Measurements from ENCODE around the gene HENMT1.
"Not testable (repeated sequence)": the region's sequence is repeated elsewhere in the genome, so short reads cannot be mapped to it uniquely, and the experiment has no call there.

HENMT1 gene

GRCh38 chr1:108661030-108661609 is at the start of gene HENMT1:
Gene HENMT1, minus strand, starts transcription at chr1:108661093. Its CDS starts 1,209 bp downstream, at chr1:108659884.
- peak; percentile 78 for DNase-seq

- DNase-seq: peak; percentile 46
These were observed 48.1 kb upstream of the HENMT1 start for GRCh38 chr1:108708691-108709660.

- DNase-seq: no peak
These were observed 45.8 kb upstream of the HENMT1 start for GRCh38 chr1:108706643-108707042.

- DNase-seq: no peak
These were observed 43.6 kb upstream of the HENMT1 start for GRCh38 chr1:108704496-108704895.

- peak; percentile 5 for DNase-seq
These were observed 43.0 kb upstream of the HENMT1 start for GRCh38 chr1:108703939-108704338.

GRCh38 chr1:108702109-108702508 is 41.2 kb upstream of the HENMT1 start:
- not testable (repeated sequence) for DNase-seq

- no peak for DNase-seq
These were observed 40.4 kb upstream of the HENMT1 start for GRCh38 chr1:108701176-108701849.

- DNase-seq: no peak
These were observed 38.8 kb upstream of the HENMT1 start for GRCh38 chr1:108699375-108700332.

- no peak for DNase-seq
These were observed 34.6 kb upstream of the HENMT1 start for GRCh38 chr1:108695535-108695934.

GRCh38 chr1:108692724-108693655 is 32.1 kb upstream of the HENMT1 start:
- DNase-seq: peak; percentile 72

- DNase-seq: peak; percentile 93
These were observed 31.2 kb upstream of the HENMT1 start, which contains the start of gene PRPF38B for GRCh38 chr1:108691942-108692723. Gene PRPF38B, plus strand, starts transcription at chr1:108692310. Its CDS starts 282 bp downstream, at chr1:108692592.

GRCh38 chr1:108691128-108691941 is 30.4 kb upstream of the HENMT1 start:
- no peak for DNase-seq

GRCh38 chr1:108686614-108687313 is 25.9 kb upstream of the HENMT1 start:
- DNase-seq: no peak

GRCh38 chr1:108685529-108685928 is 24.6 kb upstream of the HENMT1 start:
- DNase-seq: no peak

GRCh38 chr1:108681701-108682100 is 20.8 kb upstream of the HENMT1 start:
- DNase-seq: not testable (repeated sequence)

- DNase-seq: no peak
These were observed 18.8 kb upstream of the HENMT1 start for GRCh38 chr1:108679586-108680213.

GRCh38 chr1:108678706-108679105 is 17.8 kb upstream of the HENMT1 start:
- no peak for DNase-seq

- no peak for DNase-seq
These were observed 10.2 kb upstream of the HENMT1 start for GRCh38 chr1:108671143-108671542.
